Loucy (cell line): ENCODE data around the gene AGBL5.

Source experiments
- H2AFZ ChIP-seq: fragments of 200-600 bp; sonication (generic); 2 replicates; pipeline ENCODE4 v1.6.0; 2016; ENCODE audit warnings: antibody characterized with exemption, mild to moderate bottlenecking, low read length, moderate library complexity
- H3F3A ChIP-seq: fragments of 200-600 bp; 2 replicates; pipeline ENCODE4 v1.6.0; 2016; ENCODE audit warnings: antibody characterized with exemption, low read depth, mild to moderate bottlenecking
- H3K27me3 ChIP-seq: fragments of 200-600 bp; sonication (generic); 2 replicates; pipeline ENCODE4 v1.6.1; 2014; ENCODE audit warnings: low read length, mild to moderate bottlenecking; ENCODE audit not compliant: insufficient read depth, poor library complexity, severe bottlenecking
- H3K36me3 ChIP-seq: fragments of 200-600 bp; sonication (generic); 2 replicates; pipeline ENCODE4 v1.6.1; 2016; ENCODE audit warnings: low read length; ENCODE audit not compliant: insufficient read depth
- H3K4me1 ChIP-seq: fragments of 200-600 bp; sonication (generic); 2 replicates; pipeline ENCODE4 v1.5.1; 2014; ENCODE audit warnings: low read length, mild to moderate bottlenecking; ENCODE audit not compliant: insufficient read depth, poor library complexity, severe bottlenecking
- H3K4me2 ChIP-seq: fragments of 200-600 bp; sonication (generic); 2 replicates; pipeline ENCODE4 v1.6.0; 2014; ENCODE audit warnings: antibody characterized with exemption, low read length, low read depth, mild to moderate bottlenecking; ENCODE audit not compliant: poor library complexity, severe bottlenecking
- H3K4me3 ChIP-seq: fragments of 200-600 bp; sonication (generic); 2 replicates; pipeline ENCODE4 v1.5.1; 2014; ENCODE audit warnings: low read length, mild to moderate bottlenecking, mixed read lengths; ENCODE audit not compliant: poor library complexity, severe bottlenecking
- H3K79me2 ChIP-seq: fragments of 200-600 bp; sonication (generic); 2 replicates; pipeline ENCODE4 v1.6.1; 2014; ENCODE audit warnings: low read length; ENCODE audit not compliant: insufficient read depth
- H3K9ac ChIP-seq: fragments of 200-600 bp; sonication (generic); 2 replicates; pipeline ENCODE4 v1.6.0; 2014; ENCODE audit warnings: mild to moderate bottlenecking, low read depth, low read length, moderate library complexity; ENCODE audit not compliant: poor library complexity, severe bottlenecking
- H3K9me2 ChIP-seq: fragments of 200-600 bp; sonication (generic); replicated peaks from 2 replicates; pipeline ENCODE4 v1.6.1; 2016; ENCODE audit warnings: low read depth, low read length, mixed read lengths
- H3K9me3 ChIP-seq: fragments of 200-600 bp; sonication (generic); 2 replicates; pipeline ENCODE4 v1.6.1; 2014; ENCODE audit warnings: mild to moderate bottlenecking, antibody characterized with exemption, low read length, low read depth; ENCODE audit not compliant: insufficient read depth
- H4K20me1 ChIP-seq: fragments of 200-600 bp; sonication (generic); 2 replicates; pipeline ENCODE4 v1.6.0; 2014; ENCODE audit warnings: antibody characterized with exemption, low read length, mild to moderate bottlenecking; ENCODE audit not compliant: insufficient read depth, poor library complexity, severe bottlenecking
- CTCF ChIP-seq: fragments of 200-600 bp; sonication (generic); conservative IDR thresholded peaks from 2 replicates; pipeline ENCODE4 v1.5.1; 2014; ENCODE audit warnings: mild to moderate bottlenecking, antibody characterized with exemption, low read length
- EZH2phosphoT487 ChIP-seq: fragments of 200-600 bp; IDR thresholded peaks from 2 replicates; pipeline ENCODE4 v1.6.1; 2018; ENCODE audit warnings: antibody characterized with exemption, mild to moderate bottlenecking, moderate library complexity, borderline replicate concordance

Gene AGBL5

GRCh38 chr2:27097341-27097740 lies 45.9 kb downstream of the AGBL5 start:
- Histone ChIP-seq H3K27me3 (no peaks in the 10 kb centered on the region), H3K4me3 (no peak overlapping the region), H3K9me2 (no peaks in the 10 kb centered on the region), H3F3A (no peaks in the 10 kb centered on the region), H3K9me3 (no peaks in the 10 kb centered on the region), H2AFZ (no peak overlapping the region), H4K20me1 (no peaks in the 10 kb centered on the region), H3K4me1 (no peaks in the 10 kb centered on the region), H3K9ac (no peak overlapping the region), H3K4me2 (no peak overlapping the region), H3K79me2 (no peaks in the 10 kb centered on the region), H3K36me3 (no peaks in the 10 kb centered on the region)
- no peak for TF ChIP-seq CTCF
- TF ChIP-seq EZH2phosphoT487: no peak

GRCh38 chr2:27099334-27099955 lies 48.0 kb downstream of the AGBL5 start:
- Histone ChIP-seq H3K4me3 (no peak overlapping the region), H2AFZ (no peak overlapping the region), H3K9me2 (no peaks in the 10 kb centered on the region), H3K9me3 (no peaks in the 10 kb centered on the region), H3K4me2 (no peak overlapping the region), H3K36me3 (no peaks in the 10 kb centered on the region), H3K27me3 (no peaks in the 10 kb centered on the region), H4K20me1 (no peaks in the 10 kb centered on the region), H3K79me2 (no peaks in the 10 kb centered on the region), H3K9ac (no peak overlapping the region), H3F3A (no peaks in the 10 kb centered on the region), H3K4me1 (no peaks in the 10 kb centered on the region)
- TF ChIP-seq EZH2phosphoT487: no peak
- no peak for TF ChIP-seq CTCF

- Histone ChIP-seq H3K4me3 (no peak overlapping the region), H2AFZ (no peak overlapping the region), H3K4me2 (no peak overlapping the region), H3F3A (no peaks in the 10 kb centered on the region), H3K27me3 (no peaks in the 10 kb centered on the region), H3K9me3 (no peaks in the 10 kb centered on the region), H4K20me1 (no peaks in the 10 kb centered on the region), H3K9ac (no peak overlapping the region), H3K36me3 (no peaks in the 10 kb centered on the region), H3K4me1 (no peaks in the 10 kb centered on the region), H3K79me2 (no peaks in the 10 kb centered on the region), H3K9me2 (no peaks in the 10 kb centered on the region)
- TF ChIP-seq EZH2phosphoT487: no peak
These were observed 48.6 kb downstream of the AGBL5 start for GRCh38 chr2:27100036-27100435.

GRCh38 chr2:27102329-27102728 lies 50.9 kb downstream of the AGBL5 start:
- H3K9ac ChIP-seq: no peak overlapping the region
- H3K36me3 ChIP-seq: no peaks in the 10 kb centered on the region
- H3K9me2 ChIP-seq: no peaks in the 10 kb centered on the region
- H3K27me3 ChIP-seq: no peaks in the 10 kb centered on the region
- H3K4me1 ChIP-seq: no peaks in the 10 kb centered on the region
- no peaks in the 10 kb centered on the region for H3K79me2 ChIP-seq
- no peak overlapping the region for H3K4me2 ChIP-seq
- H2AFZ ChIP-seq: no peak overlapping the region
- H4K20me1 ChIP-seq: no peaks in the 10 kb centered on the region
- H3K4me3 ChIP-seq: no peak overlapping the region
- TF ChIP-seq CTCF (no peak), EZH2phosphoT487 (no peak)
- no peaks in the 10 kb centered on the region for H3F3A ChIP-seq
- no peaks in the 10 kb centered on the region for H3K9me3 ChIP-seq
